ENCODE results near the gene TMPRSS9.

GRCh38 chr19:2424686-2425621, 64.9 kb downstream of the TMPRSS9 start:
- no peak for TF ChIP-seq TAF1 (IDR thresholded peaks at IDR 0.05; ENCODE audit: low read depth)
- TF ChIP-seq REST (IDR thresholded peaks at IDR 0.05; ENCODE audit: low read depth): no peak
- no peak for TF ChIP-seq YY1 (IDR thresholded peaks at IDR 0.05; ENCODE audit: low read depth)
- TF ChIP-seq RAD21 (IDR thresholded peaks at IDR 0.05; ENCODE audit: low read depth): no peak
- TF ChIP-seq CEBPB (IDR thresholded peaks at IDR 0.05): no peak

All from Ishikawa (cell line).